ENCODE data around the gene XAF1.
A peak's percentile ranks its signal among the peaks of the same experiment; 100 is the strongest.
"Not testable (repeated sequence)": the region's sequence is repeated elsewhere in the genome, so short reads cannot be mapped to it uniquely, and the experiment has no call there.

The XAF1 gene

GRCh38 chr17:6761779-6762178 lies 5.9 kb downstream of the XAF1 start:
- ATAC-seq (replicated peaks; ENCODE audit: extremely low read depth, poor library complexity, severe bottlenecking) (no peak), DNase-seq (ENCODE audit: low spot score in 2 of 2) (no peak)
- Mint-ChIP-seq H3K27ac (ENCODE audit: low read depth) (no peak overlapping the region), H3K27me3 (no peaks in the 10 kb centered on the region), H3K4me1 (peaks cover 27% of the 10 kb centered on the region), H3K9me3 (peaks cover 14% of the 10 kb centered on the region), H3K4me3 (no peak overlapping the region), H3K36me3 (ENCODE audit: insufficient read depth) (peaks cover 62% of the 10 kb centered on the region)

GRCh38 chr17:6768447-6768846 lies 12.6 kb downstream of the XAF1 start:
- no peaks in the 10 kb centered on the region for H3K27me3 Mint-ChIP-seq
- H3K9me3 Mint-ChIP-seq: peaks cover 34% of the 10 kb centered on the region
- DNase-seq (ENCODE audit: low spot score in 2 of 2) (no peak), ATAC-seq (replicated peaks; ENCODE audit: extremely low read depth, poor library complexity, severe bottlenecking) (no peak)
- H3K36me3 Mint-ChIP-seq (ENCODE audit: insufficient read depth): peaks cover 84% of the 10 kb centered on the region
- no peak overlapping the region for H3K4me3 Mint-ChIP-seq
- H3K4me1 Mint-ChIP-seq: peaks cover 6% of the 10 kb centered on the region
- H3K27ac Mint-ChIP-seq (ENCODE audit: low read depth): peak overlapping the region; percentile 68

- no peak overlapping the region for H3K4me3 Mint-ChIP-seq
- ATAC-seq (replicated peaks; ENCODE audit: extremely low read depth, poor library complexity, severe bottlenecking) (no peak), DNase-seq (ENCODE audit: low spot score in 2 of 2) (no peak)
- peaks cover 23% of the 10 kb centered on the region for H3K9me3 Mint-ChIP-seq
- H3K27me3 Mint-ChIP-seq: peaks cover 8% of the 10 kb centered on the region
- no peak overlapping the region for H3K27ac Mint-ChIP-seq (ENCODE audit: low read depth)
- H3K4me1 Mint-ChIP-seq: peaks cover 13% of the 10 kb centered on the region
- H3K36me3 Mint-ChIP-seq (ENCODE audit: insufficient read depth): peaks cover 67% of the 10 kb centered on the region
Observed at GRCh38 chr17:6772016-6772415, 16.2 kb downstream of the XAF1 start.

GRCh38 chr17:6774906-6775305 lies 19.1 kb downstream of the XAF1 start:
- not testable (repeated sequence) for ATAC-seq (replicated peaks; ENCODE audit: extremely low read depth, poor library complexity, severe bottlenecking)
- peaks cover 40% of the 10 kb centered on the region for H3K36me3 Mint-ChIP-seq (ENCODE audit: insufficient read depth)

GRCh38 chr17:6775871-6776405 lies 20.1 kb downstream of the XAF1 start, which contains the start of gene FBXO39:
Gene FBXO39, plus strand, starts transcription at chr17:6776215. Its CDS starts 3,654 bp downstream, at chr17:6779869.
- ATAC-seq (replicated peaks; ENCODE audit: extremely low read depth, poor library complexity, severe bottlenecking) (no peak), DNase-seq (ENCODE audit: low spot score in 2 of 2) (no peak)
- Mint-ChIP-seq H3K9me3 (peaks cover 6% of the 10 kb centered on the region), H3K4me3 (no peak within 1 kb of the TSS), H3K4me1 (peaks cover 13% of the 10 kb centered on the region), H3K27me3 (peaks cover 33% of the 10 kb centered on the region), H3K36me3 (ENCODE audit: insufficient read depth) (peaks cover 30% of the 10 kb centered on the region), H3K27ac (ENCODE audit: low read depth) (no peak within 1 kb of the TSS)

More at GRCh38 chr17:6774906-6775305, 19.1 kb downstream of the XAF1 start:
- H3K9me3 Mint-ChIP-seq; DNase-seq (ENCODE audit: low spot score in 2 of 2); H3K27ac Mint-ChIP-seq (ENCODE audit: low read depth); H3K4me3 Mint-ChIP-seq: not testable (repeated sequence)
- Mint-ChIP-seq H3K4me1 (peaks cover 13% of the 10 kb centered on the region), H3K27me3 (peaks cover 28% of the 10 kb centered on the region)

GRCh38 chr17:6779411-6779810 lies 23.6 kb downstream of the XAF1 start:
- no peak overlapping the region for H3K4me3 Mint-ChIP-seq
- H3K4me1 Mint-ChIP-seq: peaks cover 13% of the 10 kb centered on the region
- H3K36me3 Mint-ChIP-seq (ENCODE audit: insufficient read depth): no peaks in the 10 kb centered on the region
- H3K27me3 Mint-ChIP-seq: peaks cover 62% of the 10 kb centered on the region
- DNase-seq (ENCODE audit: low spot score in 2 of 2): no peak
- ATAC-seq (replicated peaks; ENCODE audit: extremely low read depth, poor library complexity, severe bottlenecking): no peak
- no peak overlapping the region for H3K27ac Mint-ChIP-seq (ENCODE audit: low read depth)
- H3K9me3 Mint-ChIP-seq: peaks cover 24% of the 10 kb centered on the region

- Mint-ChIP-seq H3K4me1 (peaks cover 13% of the 10 kb centered on the region), H3K4me3 (no peak overlapping the region), H3K36me3 (ENCODE audit: insufficient read depth) (no peaks in the 10 kb centered on the region), H3K9me3 (peaks cover 21% of the 10 kb centered on the region), H3K27ac (ENCODE audit: low read depth) (no peak overlapping the region), H3K27me3 (peaks cover 66% of the 10 kb centered on the region)
- ATAC-seq (replicated peaks; ENCODE audit: extremely low read depth, poor library complexity, severe bottlenecking) (no peak), DNase-seq (ENCODE audit: low spot score in 2 of 2) (no peak)
Observed at GRCh38 chr17:6780001-6780400, 24.2 kb downstream of the XAF1 start.

GRCh38 chr17:6780886-6781285 lies 25.0 kb downstream of the XAF1 start:
- H3K9me3 Mint-ChIP-seq: peaks cover 21% of the 10 kb centered on the region
- H3K36me3 Mint-ChIP-seq (ENCODE audit: insufficient read depth): no peaks in the 10 kb centered on the region
- peaks cover 75% of the 10 kb centered on the region for H3K27me3 Mint-ChIP-seq
- DNase-seq (ENCODE audit: low spot score in 2 of 2) (no peak), ATAC-seq (replicated peaks; ENCODE audit: extremely low read depth, poor library complexity, severe bottlenecking) (no peak)
- H3K4me3 Mint-ChIP-seq: no peak overlapping the region
- H3K27ac Mint-ChIP-seq (ENCODE audit: low read depth): no peak overlapping the region
- peaks cover 9% of the 10 kb centered on the region for H3K4me1 Mint-ChIP-seq

- ATAC-seq (replicated peaks; ENCODE audit: extremely low read depth, poor library complexity, severe bottlenecking) (no peak), DNase-seq (ENCODE audit: low spot score in 2 of 2) (no peak)
- H3K27ac Mint-ChIP-seq (ENCODE audit: low read depth): no peak overlapping the region
- no peaks in the 10 kb centered on the region for H3K4me1 Mint-ChIP-seq
- peaks cover 21% of the 10 kb centered on the region for H3K9me3 Mint-ChIP-seq
- no peaks in the 10 kb centered on the region for H3K36me3 Mint-ChIP-seq (ENCODE audit: insufficient read depth)
- no peak overlapping the region for H3K4me3 Mint-ChIP-seq
- H3K27me3 Mint-ChIP-seq: peaks cover 87% of the 10 kb centered on the region
Observed at GRCh38 chr17:6782244-6782643, 26.4 kb downstream of the XAF1 start.

- peaks cover 21% of the 10 kb centered on the region for H3K9me3 Mint-ChIP-seq
- H3K36me3 Mint-ChIP-seq (ENCODE audit: insufficient read depth): no peaks in the 10 kb centered on the region
- H3K27me3 Mint-ChIP-seq: peaks cover 90% of the 10 kb centered on the region
- ATAC-seq (replicated peaks; ENCODE audit: extremely low read depth, poor library complexity, severe bottlenecking) (no peak), DNase-seq (ENCODE audit: low spot score in 2 of 2) (no peak)
- H3K27ac Mint-ChIP-seq (ENCODE audit: low read depth): no peak overlapping the region
- no peak overlapping the region for H3K4me3 Mint-ChIP-seq
- H3K4me1 Mint-ChIP-seq: no peaks in the 10 kb centered on the region
Observed at GRCh38 chr17:6786618-6787017, 30.8 kb downstream of the XAF1 start.

GRCh38 chr17:6787081-6787693 lies 31.3 kb downstream of the XAF1 start:
- Mint-ChIP-seq H3K9me3 (peaks cover 15% of the 10 kb centered on the region), H3K4me3 (no peak overlapping the region), H3K27ac (ENCODE audit: low read depth) (no peak overlapping the region), H3K36me3 (ENCODE audit: insufficient read depth) (no peaks in the 10 kb centered on the region), H3K27me3 (peaks cover 90% of the 10 kb centered on the region), H3K4me1 (no peaks in the 10 kb centered on the region)
- no peak for ATAC-seq (replicated peaks; ENCODE audit: extremely low read depth, poor library complexity, severe bottlenecking)
- DNase-seq (ENCODE audit: low spot score in 2 of 2): no peak

GRCh38 chr17:6789146-6789545 lies 33.3 kb downstream of the XAF1 start:
- H3K9me3 Mint-ChIP-seq: no peaks in the 10 kb centered on the region
- H3K4me3 Mint-ChIP-seq: no peak overlapping the region
- no peaks in the 10 kb centered on the region for H3K4me1 Mint-ChIP-seq
- ATAC-seq (replicated peaks; ENCODE audit: extremely low read depth, poor library complexity, severe bottlenecking) (no peak), DNase-seq (ENCODE audit: low spot score in 2 of 2) (no peak)
- H3K36me3 Mint-ChIP-seq (ENCODE audit: insufficient read depth): no peaks in the 10 kb centered on the region
- H3K27ac Mint-ChIP-seq (ENCODE audit: low read depth): no peak overlapping the region
- peaks cover 84% of the 10 kb centered on the region for H3K27me3 Mint-ChIP-seq

- no peak overlapping the region for H3K4me3 Mint-ChIP-seq
- peaks cover 64% of the 10 kb centered on the region for H3K27me3 Mint-ChIP-seq
- no peaks in the 10 kb centered on the region for H3K36me3 Mint-ChIP-seq (ENCODE audit: insufficient read depth)
- H3K27ac Mint-ChIP-seq (ENCODE audit: low read depth): no peak overlapping the region
- no peaks in the 10 kb centered on the region for H3K4me1 Mint-ChIP-seq
- ATAC-seq (replicated peaks; ENCODE audit: extremely low read depth, poor library complexity, severe bottlenecking) (no peak), DNase-seq (ENCODE audit: low spot score in 2 of 2) (no peak)
- H3K9me3 Mint-ChIP-seq: no peaks in the 10 kb centered on the region
Observed at GRCh38 chr17:6793748-6794493, 38.1 kb downstream of the XAF1 start.

All from central memory CD8-positive, alpha-beta T cell (primary cell).